Stomach (tissue), 4 donors: ENCODE measurements around the gene MOB3B.

Experiments
- EP300 ChIP-seq: sonication (generic); formaldehyde crosslinking; IDR thresholded peaks from one replicate; pipeline ENCODE4 v1.6.1; 2017; ENCODE audit warnings: antibody characterized with exemption
- POLR2A ChIP-seq, 4 donors: fragments of 450-650 bp; IDR thresholded peaks; one replicate each; pipeline ENCODE4 v1.6.1; 2016; ENCODE audit warnings: antibody characterized with exemption in 4 of 4, control low read depth in 2 of 4, mild to moderate bottlenecking in 1 of 4, moderate library complexity in 1 of 4
- POLR2AphosphoS5 ChIP-seq, 3 donors: sonication (generic); formaldehyde crosslinking; IDR thresholded peaks; one replicate each; pipeline ENCODE4 v1.6.1; 2016; ENCODE audit warnings: antibody characterized with exemption in 3 of 3
- TF ChIP-seq, protein P1 (sequence below), 7 experiments: fragments of 450-650 bp in 4 of 7; fragments of 200-600 bp in 3 of 7; sonication (generic) in 3 of 7; IDR thresholded peaks; one replicate each; pipeline ENCODE4 v1.5.1; 2016 to 2019; ENCODE audit warnings: antibody characterized with exemption in 7 of 7, control low read depth in 2 of 7, mild to moderate bottlenecking in 1 of 7

- TF ChIP-seq EP300 = no peak
- TF ChIP-seq, protein P1, sequence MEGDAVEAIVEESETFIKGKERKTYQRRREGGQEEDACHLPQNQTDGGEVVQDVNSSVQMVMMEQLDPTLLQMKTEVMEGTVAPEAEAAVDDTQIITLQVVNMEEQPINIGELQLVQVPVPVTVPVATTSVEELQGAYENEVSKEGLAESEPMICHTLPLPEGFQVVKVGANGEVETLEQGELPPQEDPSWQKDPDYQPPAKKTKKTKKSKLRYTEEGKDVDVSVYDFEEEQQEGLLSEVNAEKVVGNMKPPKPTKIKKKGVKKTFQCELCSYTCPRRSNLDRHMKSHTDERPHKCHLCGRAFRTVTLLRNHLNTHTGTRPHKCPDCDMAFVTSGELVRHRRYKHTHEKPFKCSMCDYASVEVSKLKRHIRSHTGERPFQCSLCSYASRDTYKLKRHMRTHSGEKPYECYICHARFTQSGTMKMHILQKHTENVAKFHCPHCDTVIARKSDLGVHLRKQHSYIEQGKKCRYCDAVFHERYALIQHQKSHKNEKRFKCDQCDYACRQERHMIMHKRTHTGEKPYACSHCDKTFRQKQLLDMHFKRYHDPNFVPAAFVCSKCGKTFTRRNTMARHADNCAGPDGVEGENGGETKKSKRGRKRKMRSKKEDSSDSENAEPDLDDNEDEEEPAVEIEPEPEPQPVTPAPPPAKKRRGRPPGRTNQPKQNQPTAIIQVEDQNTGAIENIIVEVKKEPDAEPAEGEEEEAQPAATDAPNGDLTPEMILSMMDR (IDR thresholded peaks at IDR 0.05) = no peak
- TF ChIP-seq POLR2A (IDR thresholded peaks at IDR 0.05) = no peak
- TF ChIP-seq POLR2AphosphoS5 (IDR thresholded peaks at IDR 0.05) = no peak
Observed at GRCh38 chr9:27341545-27342294, 187.9 kb downstream of the MOB3B start.
